ENCODE results near the gene SLC15A4.

The SLC15A4 gene

DNA sequence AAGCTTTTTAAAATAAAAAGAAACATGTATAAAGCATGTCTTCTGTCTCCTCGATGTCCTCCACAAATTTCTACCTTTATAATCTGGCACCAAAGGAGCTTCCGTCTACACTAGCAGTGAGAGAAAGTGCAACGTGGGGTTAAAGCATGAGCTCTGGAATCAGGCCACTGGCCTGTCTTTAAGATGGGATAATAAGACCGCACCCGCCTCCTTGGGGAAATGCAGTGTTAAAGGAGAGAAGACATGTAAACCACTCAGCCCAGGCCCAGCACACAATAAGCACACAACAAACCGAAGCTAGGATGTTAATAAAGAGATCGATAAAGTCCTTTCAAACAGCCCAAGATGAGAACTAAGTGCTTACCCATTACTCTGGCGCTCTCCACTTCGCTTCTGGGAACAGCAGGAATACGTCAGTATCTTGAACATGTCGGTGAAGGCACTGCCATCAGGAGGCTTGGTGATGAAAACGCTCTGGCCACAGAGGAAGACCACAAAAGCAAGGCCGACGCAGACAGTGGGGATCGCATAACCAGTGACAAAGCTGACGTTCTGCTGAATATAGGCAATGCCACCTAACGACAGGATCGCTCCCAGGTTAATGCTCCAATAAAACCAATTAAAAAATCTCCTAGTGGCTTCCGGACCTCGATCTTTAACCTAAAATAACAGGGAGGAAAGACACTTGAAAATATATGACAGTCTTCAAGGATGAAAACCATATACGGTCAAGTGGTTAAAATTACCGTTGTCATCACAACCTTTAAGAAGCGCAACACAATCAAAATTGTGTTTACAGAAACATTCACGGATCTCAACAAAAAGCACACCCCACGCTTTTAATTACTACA lies 9.1 kb downstream of the SLC15A4 start:
- Histone ChIP-seq H3K27ac (ENCODE audit: insufficient read depth in 1 of 2, low read depth in 1 of 2, low read length in 2 of 2, poor library complexity in 1 of 2, severe bottlenecking in 2 of 2) (no peak overlapping the region), H3K4me3 (ENCODE audit: control insufficient read depth in 1 of 7, extremely low read depth in 1 of 7, insufficient read depth in 4 of 7, low read depth in 2 of 7, low read length in 6 of 7) (no peak overlapping the region), H3K36me3 (ENCODE audit: control insufficient read depth in 4 of 4, insufficient read depth in 4 of 4, low read length in 3 of 4) (peaks cover 7 to 41% (median 22%) of the 10 kb centered on the region in 4 experiments), H3K9me3 (ENCODE audit: control extremely low read depth in 1 of 5, control insufficient read depth in 4 of 5, insufficient read depth in 2 of 5, low read depth in 1 of 5, low read length in 4 of 5) (no peaks in the 10 kb centered on the region), H3K27me3 (replicated peaks in 2 of 5; ENCODE audit: control insufficient read depth in 4 of 5, insufficient read depth in 5 of 5, low read length in 4 of 5) (no peaks in the 10 kb centered on the region), H3K4me1 (ENCODE audit: control extremely low read depth in 1 of 4, control insufficient read depth in 4 of 4, insufficient read depth in 4 of 4, low read length in 3 of 4) (peaks cover 12 to 29% (median 19%) of the 10 kb centered on the region in 4 experiments)
- CTCF ChIA-PET: interaction anchor here (0.9 to 1.3 kb wide), 2 partner anchors 12 to 15 kb away, joined by 3 to 5 read pairs; no protein-coding TSS in a partner anchor
- DNase-seq: no peak
- POLR2A ChIA-PET: no interaction called here
- WGBS (ENCODE audit: insufficient coverage): 98% methylated on average over 21 of the region's 25 CpGs

DNA sequence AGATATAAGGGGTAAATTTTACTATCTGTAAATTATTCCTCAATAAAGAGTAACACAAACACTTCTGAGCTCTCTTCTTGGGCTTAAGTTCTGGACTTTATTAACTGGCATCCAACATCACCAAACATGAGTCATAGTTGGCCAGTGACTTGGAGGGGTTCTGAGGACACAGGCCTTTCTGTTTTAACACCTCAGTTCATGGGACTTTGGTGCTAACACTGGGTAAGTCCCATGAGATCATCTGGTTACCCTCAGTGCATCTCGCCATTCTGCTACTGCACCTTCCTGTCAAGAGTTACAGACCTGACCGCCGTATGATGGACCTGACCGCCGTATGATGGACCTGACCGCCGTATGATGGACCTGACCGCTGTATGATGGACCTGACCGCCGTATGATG lies 9.9 kb downstream of the SLC15A4 start:
- Histone ChIP-seq H3K4me1 (ENCODE audit: control extremely low read depth in 1 of 4, control insufficient read depth in 4 of 4, insufficient read depth in 4 of 4, low read length in 3 of 4) (peaks cover 12 to 27% (median 19%) of the 10 kb centered on the region in 4 experiments), H3K27ac (ENCODE audit: insufficient read depth in 1 of 2, low read depth in 1 of 2, low read length in 2 of 2, poor library complexity in 1 of 2, severe bottlenecking in 2 of 2) (no peak overlapping the region)
- WGBS (ENCODE audit: insufficient coverage): 81% methylated on average over 10 of the region's 10 CpGs

DNA sequence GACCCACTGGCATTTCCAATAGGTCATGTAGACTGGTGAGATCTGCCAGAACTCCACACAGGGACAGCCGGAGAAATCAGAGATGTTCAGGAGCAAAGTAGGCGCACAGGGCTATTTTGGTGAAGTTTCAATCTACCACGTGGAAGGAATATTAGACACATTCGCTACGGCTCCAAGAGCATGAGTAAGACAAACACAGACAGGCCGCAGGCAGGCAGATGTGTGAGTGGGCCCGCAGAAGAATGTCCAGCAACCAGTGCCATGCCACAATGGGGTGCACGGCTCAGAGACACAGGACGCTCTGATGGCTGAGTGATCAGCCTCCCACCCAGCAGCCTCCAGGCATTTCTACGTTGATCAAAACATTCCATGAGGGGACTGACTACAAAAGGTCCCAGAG lies 10.4 kb downstream of the SLC15A4 start:
- Histone ChIP-seq H3K4me3 (ENCODE audit: control insufficient read depth in 1 of 7, extremely low read depth in 1 of 7, insufficient read depth in 4 of 7, low read depth in 2 of 7, low read length in 6 of 7) (no peak overlapping the region), H3K9me3 (ENCODE audit: control extremely low read depth in 1 of 5, control insufficient read depth in 4 of 5, insufficient read depth in 2 of 5, low read depth in 1 of 5, low read length in 4 of 5) (no peaks in the 10 kb centered on the region), H3K4me1 (ENCODE audit: control extremely low read depth in 1 of 4, control insufficient read depth in 4 of 4, insufficient read depth in 4 of 4, low read length in 3 of 4) (peaks cover 12 to 27% (median 17%) of the 10 kb centered on the region in 4 experiments), H3K36me3 (ENCODE audit: control insufficient read depth in 4 of 4, insufficient read depth in 4 of 4, low read length in 3 of 4) (peaks cover 12 to 49% (median 28%) of the 10 kb centered on the region in 4 experiments), H3K27me3 (replicated peaks in 2 of 5; ENCODE audit: control insufficient read depth in 4 of 5, insufficient read depth in 5 of 5, low read length in 4 of 5) (no peaks in the 10 kb centered on the region), H3K27ac (ENCODE audit: insufficient read depth in 1 of 2, low read depth in 1 of 2, low read length in 2 of 2, poor library complexity in 1 of 2, severe bottlenecking in 2 of 2) (no peak overlapping the region)
- 99% methylated on average over 10 of the region's 10 CpGs for WGBS (ENCODE audit: insufficient coverage)
- no peak for DNase-seq
- POLR2A ChIA-PET: no interaction called here
- CTCF ChIA-PET: no interaction called here

More for the DNA sequence above, 9.9 kb downstream of the SLC15A4 start:
- Histone ChIP-seq H3K9me3 (ENCODE audit: control extremely low read depth in 1 of 5, control insufficient read depth in 4 of 5, insufficient read depth in 2 of 5, low read depth in 1 of 5, low read length in 4 of 5) (no peaks in the 10 kb centered on the region), H3K4me3 (ENCODE audit: control insufficient read depth in 1 of 7, extremely low read depth in 1 of 7, insufficient read depth in 4 of 7, low read depth in 2 of 7, low read length in 6 of 7) (no peak overlapping the region), H3K36me3 (ENCODE audit: control insufficient read depth in 4 of 4, insufficient read depth in 4 of 4, low read length in 3 of 4) (peaks cover 7 to 44% (median 24%) of the 10 kb centered on the region in 4 experiments), H3K27me3 (replicated peaks in 2 of 5; ENCODE audit: control insufficient read depth in 4 of 5, insufficient read depth in 5 of 5, low read length in 4 of 5) (no peaks in the 10 kb centered on the region)
- ChIA-PET POLR2A (no interaction called here), CTCF (interaction anchor here (0.9 kb wide), 1 partner anchor 11 kb away, joined by 3 read pairs; no protein-coding TSS in a partner anchor)
- no peak for DNase-seq

DNA sequence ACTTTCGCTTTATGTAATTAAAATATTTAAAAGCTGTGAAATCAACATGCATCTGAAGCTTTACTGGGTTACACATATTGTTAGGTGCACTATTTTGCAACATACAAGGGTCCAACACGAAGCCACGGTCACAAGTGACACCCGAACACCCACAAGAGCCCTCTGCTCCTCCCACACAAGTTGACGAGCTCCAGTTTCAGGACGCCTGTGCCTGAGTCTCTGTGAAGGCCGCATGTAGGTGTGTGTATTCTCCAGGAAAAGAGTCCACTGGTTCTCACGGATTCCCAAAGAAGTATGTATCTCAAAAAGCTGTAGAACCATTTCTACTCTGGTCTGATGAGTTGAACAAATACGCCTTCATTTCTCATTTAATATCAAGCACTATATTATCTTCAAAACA lies 12.0 kb downstream of the SLC15A4 start:
- Histone ChIP-seq H3K4me3 (ENCODE audit: control insufficient read depth in 1 of 7, extremely low read depth in 1 of 7, insufficient read depth in 4 of 7, low read depth in 2 of 7, low read length in 6 of 7) (no peak overlapping the region), H3K4me1 (ENCODE audit: control extremely low read depth in 1 of 4, control insufficient read depth in 4 of 4, insufficient read depth in 4 of 4, low read length in 3 of 4) (peaks cover under 1 to 14% (median 5%) of the 10 kb centered on the region in 4 experiments), H3K27ac (ENCODE audit: insufficient read depth in 1 of 2, low read depth in 1 of 2, low read length in 2 of 2, poor library complexity in 1 of 2, severe bottlenecking in 2 of 2) (no peak overlapping the region), H3K36me3 (ENCODE audit: control insufficient read depth in 4 of 4, insufficient read depth in 4 of 4, low read length in 3 of 4) (peaks cover 14 to 61% (median 39%) of the 10 kb centered on the region in 4 experiments), H3K9me3 (ENCODE audit: control extremely low read depth in 1 of 5, control insufficient read depth in 4 of 5, insufficient read depth in 2 of 5, low read depth in 1 of 5, low read length in 4 of 5) (no peaks in the 10 kb centered on the region), H3K27me3 (replicated peaks in 2 of 5; ENCODE audit: control insufficient read depth in 4 of 5, insufficient read depth in 5 of 5, low read length in 4 of 5) (no peaks in the 10 kb centered on the region)
- WGBS (ENCODE audit: insufficient coverage): 95% methylated on average over 7 of the region's 9 CpGs
- no peak for DNase-seq
- ChIA-PET POLR2A (no interaction called here), CTCF (interaction anchor here (0.7 to 0.8 kb wide), 2 partner anchors 8 to 13 kb away, joined by 3 to 4 read pairs; no protein-coding TSS in a partner anchor)

DNA sequence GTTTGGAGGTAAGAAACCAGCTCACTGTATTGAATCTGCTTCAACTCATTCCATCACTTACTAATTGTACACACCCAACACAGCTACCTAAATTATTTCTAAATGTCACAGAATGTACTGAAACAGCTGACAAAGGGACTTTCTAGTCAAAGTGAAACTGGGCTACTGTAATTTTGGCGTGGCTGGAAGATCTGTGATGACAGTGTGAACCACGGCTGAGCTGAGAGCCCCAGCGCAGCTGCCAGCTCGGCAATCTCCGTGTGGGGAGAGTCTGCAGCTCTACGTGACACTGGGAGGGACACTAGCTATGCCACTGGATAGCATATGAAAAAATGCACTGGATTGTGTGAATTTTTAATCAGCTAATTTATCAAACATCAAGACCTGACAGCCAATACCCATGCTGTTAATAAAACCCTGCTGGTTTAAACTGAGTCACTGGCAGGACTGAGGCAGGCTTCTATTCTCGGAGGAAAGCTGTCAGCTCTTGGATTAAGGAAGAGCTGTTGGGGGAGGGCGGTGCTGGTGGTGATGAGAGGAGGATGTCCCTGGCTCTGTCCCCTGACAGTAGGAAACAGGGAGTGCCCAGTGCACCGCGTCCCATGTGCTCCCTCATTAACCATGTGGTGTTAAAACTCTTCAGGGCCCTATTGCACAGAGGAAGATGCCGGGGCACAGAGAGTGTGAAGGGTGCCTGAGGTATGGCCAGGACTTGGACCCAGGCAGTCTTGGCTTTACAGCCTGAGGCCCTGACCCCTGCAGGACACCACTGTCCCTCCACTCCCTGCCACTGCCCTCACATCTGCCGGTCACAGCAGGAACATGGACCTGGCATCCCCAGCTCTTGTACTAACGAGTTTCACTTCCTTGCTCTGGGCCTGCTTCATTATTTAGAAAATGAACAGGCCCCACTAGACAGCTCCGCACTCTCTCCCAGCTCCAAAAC lies 13.3 kb downstream of the SLC15A4 start:
- no peak overlapping the region for H3K4me3 ChIP-seq (ENCODE audit: control insufficient read depth in 1 of 7, extremely low read depth in 1 of 7, insufficient read depth in 4 of 7, low read depth in 2 of 7, low read length in 6 of 7)
- peaks cover 14 to 68% (median 43%) of the 10 kb centered on the region in 4 experiments for H3K36me3 ChIP-seq (ENCODE audit: control insufficient read depth in 4 of 4, insufficient read depth in 4 of 4, low read length in 3 of 4)
- ChIA-PET POLR2A (no interaction called here), CTCF (interaction anchor here (1.0 to 1.3 kb wide), 3 partner anchors 9 to 15 kb away, joined by 3 to 5 read pairs (median 4); no protein-coding TSS in a partner anchor)
- no peak for DNase-seq
- 90% methylated on average over 12 of the region's 14 CpGs for WGBS (ENCODE audit: insufficient coverage)
- H3K9me3 ChIP-seq (ENCODE audit: control extremely low read depth in 1 of 5, control insufficient read depth in 4 of 5, insufficient read depth in 2 of 5, low read depth in 1 of 5, low read length in 4 of 5): no peaks in the 10 kb centered on the region
- H3K27me3 ChIP-seq (replicated peaks in 2 of 5; ENCODE audit: control insufficient read depth in 4 of 5, insufficient read depth in 5 of 5, low read length in 4 of 5): no peaks in the 10 kb centered on the region
- no peak overlapping the region for H3K27ac ChIP-seq (ENCODE audit: insufficient read depth in 1 of 2, low read depth in 1 of 2, low read length in 2 of 2, poor library complexity in 1 of 2, severe bottlenecking in 2 of 2)
- H3K4me1 ChIP-seq (ENCODE audit: control extremely low read depth in 1 of 4, control insufficient read depth in 4 of 4, insufficient read depth in 4 of 4, low read length in 3 of 4): peaks cover 0 to 3% (median 0%) of the 10 kb centered on the region in 4 experiments

DNA sequence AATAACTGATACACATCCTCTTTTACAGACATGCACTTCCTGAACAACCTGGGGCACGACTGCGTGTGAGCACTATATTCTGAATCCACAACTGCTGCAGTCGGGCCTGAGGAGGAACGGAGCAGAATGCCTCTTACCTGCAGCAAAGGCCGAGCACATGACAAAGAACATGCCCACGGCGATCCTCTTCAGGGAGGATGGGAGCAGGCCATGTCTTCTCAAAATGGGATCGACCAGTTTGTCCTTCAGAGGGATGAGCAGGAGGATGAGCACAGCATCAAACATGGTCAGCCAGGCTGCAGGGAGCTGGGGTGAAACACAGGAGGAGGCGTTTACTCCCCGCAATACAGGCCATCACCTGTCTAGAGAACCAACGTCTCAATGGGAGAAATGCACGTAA lies 15.1 kb downstream of the SLC15A4 start:
- 98% methylated on average over 12 of the region's 12 CpGs for WGBS (ENCODE audit: insufficient coverage)
- no peak overlapping the region for H3K27ac ChIP-seq (ENCODE audit: insufficient read depth in 1 of 2, low read depth in 1 of 2, low read length in 2 of 2, poor library complexity in 1 of 2, severe bottlenecking in 2 of 2)
- peaks cover 13 to 67% (median 44%) of the 10 kb centered on the region in 4 experiments for H3K36me3 ChIP-seq (ENCODE audit: control insufficient read depth in 4 of 4, insufficient read depth in 4 of 4, low read length in 3 of 4)
- CTCF ChIA-PET: no interaction called here
- H3K9me3 ChIP-seq (ENCODE audit: control extremely low read depth in 1 of 5, control insufficient read depth in 4 of 5, insufficient read depth in 2 of 5, low read depth in 1 of 5, low read length in 4 of 5): peaks cover 0 to 8% (median 0%) of the 10 kb centered on the region in 5 experiments
- H3K27me3 ChIP-seq (replicated peaks in 2 of 5; ENCODE audit: control insufficient read depth in 4 of 5, insufficient read depth in 5 of 5, low read length in 4 of 5): no peaks in the 10 kb centered on the region
- H3K4me1 ChIP-seq (ENCODE audit: control extremely low read depth in 1 of 4, control insufficient read depth in 4 of 4, insufficient read depth in 4 of 4, low read length in 3 of 4): peaks cover 0 to 3% (median 0%) of the 10 kb centered on the region in 4 experiments
- no peak for DNase-seq
- POLR2A ChIA-PET: no interaction called here
- no peak overlapping the region for H3K4me3 ChIP-seq (ENCODE audit: control insufficient read depth in 1 of 7, extremely low read depth in 1 of 7, insufficient read depth in 4 of 7, low read depth in 2 of 7, low read length in 6 of 7)
